Fibroblast of the aortic adventitia (primary cell): Measurements from ENCODE around the gene RSRC1. TPM values are rescaled to one million over a fixed set of nuclear protein-coding genes. Genes with fewer than 3 reads are reported as not detected.
"Not testable (repeated sequence)": the region's sequence is repeated elsewhere in the genome, so short reads cannot be mapped to it uniquely, and the experiment has no call there.

Source experiments
- DNase-seq: peaks from one replicate; pipeline ENCODE4 v3.0.0-alpha.2; 2010; ENCODE audit warnings: low read depth
- H3K4me3 ChIP-seq: 2 replicates; pipeline ENCODE4 v1.5.1; 2011; ENCODE audit warnings: low read depth, mild to moderate bottlenecking, control low read depth, low read length, moderate library complexity
- CTCF ChIP-seq: IDR thresholded peaks from 2 replicates; pipeline ENCODE4 v1.5.1; 2011; ENCODE audit warnings: mild to moderate bottlenecking, low read length, control low read depth, inconsistent platforms; ENCODE audit not compliant: insufficient read depth
- total RNA-seq: library from RNA; depleted of rRNA; stranded (reverse); fragments of >200 nt; gene quantifications from 2 replicates; pipeline ENCODE4 v1.2.3, GENCODE V29; 2012; ENCODE audit warnings: low replicate concordance

Gene RSRC1
- total RNA-seq, 1 donor, result 45.8 TPM

GRCh38 chr3:158535918-158536317, 426.0 kb downstream of the RSRC1 start:
- no peak overlapping the region for H3K4me3 ChIP-seq
- DNase-seq, result no peak
- no peak for TF ChIP-seq CTCF

DNA sequence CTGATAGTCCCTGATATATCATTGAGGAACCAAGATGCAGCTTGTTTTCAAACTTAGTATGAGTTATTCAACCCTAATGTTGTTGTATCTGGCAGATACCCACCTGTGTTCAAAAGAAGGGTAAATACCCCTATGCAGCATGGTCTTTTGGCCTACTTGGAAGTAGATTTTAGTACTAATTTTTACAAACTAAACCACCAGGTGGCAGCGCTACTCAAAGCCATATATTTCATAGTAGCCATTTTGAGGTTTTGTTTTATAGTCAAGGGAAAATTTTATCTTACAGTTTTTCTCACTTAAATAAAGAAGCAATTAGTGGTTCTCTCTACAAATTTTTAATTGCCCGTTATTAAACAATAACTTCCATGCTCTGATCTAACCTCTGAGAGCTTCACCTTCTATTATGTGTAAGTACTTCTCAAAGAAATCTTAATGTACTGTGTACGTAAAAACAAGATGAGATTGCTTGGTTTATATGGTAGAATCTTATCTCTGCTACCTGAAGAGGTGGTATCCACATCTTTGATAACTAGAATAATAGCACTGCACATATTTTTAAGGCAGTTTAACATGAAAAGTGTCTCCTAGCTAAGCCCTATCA, 429.6 kb downstream of the RSRC1 start:
- peak; percentile 57 for TF ChIP-seq CTCF
- DNase-seq, result peak; percentile 79
- H3K4me3 ChIP-seq, result no peak overlapping the region

GRCh38 chr3:158540066-158540465, 430.2 kb downstream of the RSRC1 start:
- DNase-seq, result no peak
- H3K4me3 ChIP-seq, result no peak overlapping the region
- no peak for TF ChIP-seq CTCF

GRCh38 chr3:158548691-158549090, 438.8 kb downstream of the RSRC1 start:
- no peak for DNase-seq
- no peak for TF ChIP-seq CTCF
- no peak overlapping the region for H3K4me3 ChIP-seq

- DNase-seq, H3K4me3 ChIP-seq: not testable (repeated sequence)
Measured at GRCh38 chr3:158549938-158550337, 440.0 kb downstream of the RSRC1 start.

- DNase-seq, result no peak
- TF ChIP-seq CTCF, result no peak
- H3K4me3 ChIP-seq, result no peak overlapping the region
Measured at GRCh38 chr3:158552124-158552523, 442.2 kb downstream of the RSRC1 start.

DNA sequence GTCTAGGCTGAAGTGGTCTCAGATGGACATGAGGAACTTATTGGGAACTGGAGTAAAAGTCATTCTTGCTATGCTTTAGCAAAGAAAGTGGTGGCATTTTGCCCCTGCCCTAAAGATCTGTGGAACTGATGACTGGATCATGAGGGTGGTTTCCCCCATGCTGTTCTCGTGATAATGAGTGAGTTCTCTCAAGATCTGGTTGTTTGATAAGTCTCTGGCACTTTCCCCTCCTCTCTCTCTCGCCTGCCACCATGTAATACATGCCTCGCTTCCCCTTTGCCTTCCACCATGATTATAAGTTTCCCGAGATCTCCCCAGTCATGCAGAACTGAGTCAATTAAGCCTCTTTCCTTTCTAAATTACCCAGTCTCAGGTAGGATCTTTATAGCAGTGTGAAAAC, 449.6 kb downstream of the RSRC1 start:
- DNase-seq, result no peak
- TF ChIP-seq CTCF, result no peak
- no peak overlapping the region for H3K4me3 ChIP-seq
